HEK293 (cell line): ENCODE data around the gene GRIK4.

Experiments used
- KLF16 ChIP-seq: fragments of 450-650 bp; formaldehyde crosslinking; IDR thresholded peaks from 2 replicates; pipeline ENCODE4 v1.5.1; 2017; ENCODE audit warnings: missing biosample characterization, missing genetic modification characterization
- ZBTB1 ChIP-seq: fragments of 450-650 bp; formaldehyde crosslinking; IDR thresholded peaks from 2 replicates; pipeline ENCODE4 v1.5.1; 2016; ENCODE audit warnings: missing biosample characterization, missing genetic modification characterization
- ZNF274 ChIP-seq, 2 experiments: fragments of 200-500 bp in 1 of 2; fragments of 450-650 bp in 1 of 2; sonication (Bioruptor generic) in 1 of 2; formaldehyde crosslinking in 1 of 2; IDR thresholded peaks; 2 replicates each; pipeline versions ENCODE4 v1.5.1 to v1.6.1; 2014 to 2016; ENCODE audit warnings: borderline replicate concordance in 1 of 2, inconsistent platforms in 1 of 2, low read length in 1 of 2, missing biosample characterization in 1 of 2, missing genetic modification characterization in 1 of 2
- ZNF341 ChIP-seq: fragments of 450-650 bp; formaldehyde crosslinking; IDR thresholded peaks from 2 replicates; pipeline ENCODE4; 2016; ENCODE audit warnings: low read depth, missing biosample characterization, missing genetic modification characterization
- TF ChIP-seq, protein P1 (sequence below): fragments of 450-650 bp; formaldehyde crosslinking; IDR thresholded peaks from 2 replicates; pipeline ENCODE4 v1.5.1; 2016; ENCODE audit warnings: missing biosample characterization, missing genetic modification characterization
- TF ChIP-seq, protein P2 (sequence below): sonication (generic); formaldehyde crosslinking; IDR thresholded peaks from 2 replicates; pipeline ENCODE4 v1.8.1; 2022; ENCODE audit warnings: mild to moderate bottlenecking, moderate library complexity, missing genetic modification reagents
- TF ChIP-seq, protein P3 (sequence below): fragments of 450-650 bp; formaldehyde crosslinking; IDR thresholded peaks from 2 replicates; pipeline ENCODE4 v1.5.1; 2016; ENCODE audit warnings: missing biosample characterization, missing genetic modification characterization

DNA sequence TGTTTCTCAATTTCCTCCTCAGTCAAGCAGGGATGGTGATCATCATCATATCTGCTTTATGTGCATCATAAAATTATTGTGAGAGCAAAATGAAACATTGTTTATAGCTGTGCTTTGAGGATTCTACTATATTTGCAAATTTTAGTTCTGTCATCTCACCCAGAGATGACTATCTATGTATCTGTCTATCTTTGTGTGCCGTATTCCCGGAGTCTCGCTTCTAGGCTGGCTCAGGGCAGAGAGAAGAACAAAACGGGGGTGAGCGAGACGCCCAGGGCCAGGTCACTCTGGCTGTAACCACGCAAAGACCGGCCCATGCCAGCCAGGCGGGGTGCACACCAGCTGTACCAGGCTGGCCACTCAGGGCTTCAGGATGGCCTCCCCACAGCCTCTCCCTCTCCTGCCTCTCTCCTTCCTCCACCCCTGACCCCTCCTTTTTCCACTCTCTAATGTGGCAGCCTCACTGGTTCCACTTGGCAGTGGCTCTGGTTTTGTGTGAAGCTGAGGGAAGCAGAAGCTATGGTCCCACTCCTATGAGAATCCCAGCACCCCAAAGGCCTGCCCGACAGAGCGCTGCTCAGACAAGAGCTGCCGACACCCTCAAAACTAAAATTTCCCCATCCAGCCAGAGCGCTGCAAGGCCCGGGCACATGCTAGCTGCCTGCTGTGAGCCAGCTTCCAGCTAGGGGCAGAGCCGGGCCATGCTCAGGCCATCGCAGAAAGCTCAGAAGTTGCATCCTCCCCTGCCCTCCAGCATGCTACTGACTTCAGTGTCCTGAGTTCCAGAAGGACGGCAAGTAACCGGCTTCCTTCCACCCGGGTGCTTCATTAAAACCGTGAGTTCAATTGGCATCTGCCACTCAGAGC lies 372.8 kb downstream of the GRIK4 start:
- no peak for TF ChIP-seq ZNF274 (IDR thresholded peaks at IDR 0.05; ENCODE audit: low read length)
- no peak for TF ChIP-seq ZNF274 (tag by site-specific recombination; IDR thresholded peaks at IDR 0.05; ENCODE audit: borderline replicate concordance)
- TF ChIP-seq, protein P1, sequence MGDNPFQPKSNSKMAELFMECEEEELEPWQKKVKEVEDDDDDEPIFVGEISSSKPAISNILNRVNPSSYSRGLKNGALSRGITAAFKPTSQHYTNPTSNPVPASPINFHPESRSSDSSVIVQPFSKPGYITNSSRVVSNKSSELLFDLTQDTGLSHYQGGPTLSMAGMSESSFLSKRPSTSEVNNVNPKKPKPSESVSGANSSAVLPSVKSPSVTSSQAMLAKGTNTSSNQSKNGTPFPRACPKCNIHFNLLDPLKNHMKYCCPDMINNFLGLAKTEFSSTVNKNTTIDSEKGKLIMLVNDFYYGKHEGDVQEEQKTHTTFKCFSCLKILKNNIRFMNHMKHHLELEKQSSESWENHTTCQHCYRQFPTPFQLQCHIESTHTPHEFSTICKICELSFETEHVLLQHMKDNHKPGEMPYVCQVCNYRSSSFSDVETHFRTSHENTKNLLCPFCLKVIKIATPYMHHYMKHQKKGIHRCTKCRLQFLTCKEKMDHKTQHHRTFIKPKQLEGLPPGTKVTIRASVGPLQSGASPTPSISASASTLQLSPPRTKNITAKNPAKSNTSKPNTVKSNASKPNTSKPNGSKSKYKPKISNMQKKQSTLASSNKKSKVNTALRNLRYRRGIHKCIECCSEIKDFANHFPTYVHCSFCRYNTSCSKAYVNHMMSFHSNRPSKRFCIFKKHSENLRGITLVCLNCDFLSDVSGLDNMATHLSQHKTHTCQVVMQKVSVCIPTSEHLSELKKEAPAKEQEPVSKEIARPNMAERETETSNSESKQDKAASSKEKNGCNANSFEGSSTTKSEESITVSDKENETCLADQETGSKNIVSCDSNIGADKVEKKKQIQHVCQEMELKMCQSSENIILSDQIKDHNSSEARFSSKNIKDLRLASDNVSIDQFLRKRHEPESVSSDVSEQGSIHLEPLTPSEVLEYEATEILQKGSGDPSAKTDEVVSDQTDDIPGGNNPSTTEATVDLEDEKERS (tag by site-specific recombination) = no peak
- TF ChIP-seq KLF16 = no peak
- TF ChIP-seq, protein P2, sequence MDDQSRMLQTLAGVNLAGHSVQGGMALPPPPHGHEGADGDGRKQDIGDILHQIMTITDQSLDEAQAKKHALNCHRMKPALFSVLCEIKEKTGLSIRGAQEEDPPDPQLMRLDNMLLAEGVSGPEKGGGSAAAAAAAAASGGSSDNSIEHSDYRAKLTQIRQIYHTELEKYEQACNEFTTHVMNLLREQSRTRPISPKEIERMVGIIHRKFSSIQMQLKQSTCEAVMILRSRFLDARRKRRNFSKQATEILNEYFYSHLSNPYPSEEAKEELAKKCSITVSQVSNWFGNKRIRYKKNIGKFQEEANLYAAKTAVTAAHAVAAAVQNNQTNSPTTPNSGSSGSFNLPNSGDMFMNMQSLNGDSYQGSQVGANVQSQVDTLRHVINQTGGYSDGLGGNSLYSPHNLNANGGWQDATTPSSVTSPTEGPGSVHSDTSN (CRISPR knock-in tag) = no peak
- no peak for TF ChIP-seq ZNF341 (tag by site-specific recombination)
- TF ChIP-seq, protein P3, sequence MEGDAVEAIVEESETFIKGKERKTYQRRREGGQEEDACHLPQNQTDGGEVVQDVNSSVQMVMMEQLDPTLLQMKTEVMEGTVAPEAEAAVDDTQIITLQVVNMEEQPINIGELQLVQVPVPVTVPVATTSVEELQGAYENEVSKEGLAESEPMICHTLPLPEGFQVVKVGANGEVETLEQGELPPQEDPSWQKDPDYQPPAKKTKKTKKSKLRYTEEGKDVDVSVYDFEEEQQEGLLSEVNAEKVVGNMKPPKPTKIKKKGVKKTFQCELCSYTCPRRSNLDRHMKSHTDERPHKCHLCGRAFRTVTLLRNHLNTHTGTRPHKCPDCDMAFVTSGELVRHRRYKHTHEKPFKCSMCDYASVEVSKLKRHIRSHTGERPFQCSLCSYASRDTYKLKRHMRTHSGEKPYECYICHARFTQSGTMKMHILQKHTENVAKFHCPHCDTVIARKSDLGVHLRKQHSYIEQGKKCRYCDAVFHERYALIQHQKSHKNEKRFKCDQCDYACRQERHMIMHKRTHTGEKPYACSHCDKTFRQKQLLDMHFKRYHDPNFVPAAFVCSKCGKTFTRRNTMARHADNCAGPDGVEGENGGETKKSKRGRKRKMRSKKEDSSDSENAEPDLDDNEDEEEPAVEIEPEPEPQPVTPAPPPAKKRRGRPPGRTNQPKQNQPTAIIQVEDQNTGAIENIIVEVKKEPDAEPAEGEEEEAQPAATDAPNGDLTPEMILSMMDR (tag by site-specific recombination) = no peak
- TF ChIP-seq ZBTB1 (tag by site-specific recombination) = no peak
